ENCODE data around the gene CYS1.

DNA sequence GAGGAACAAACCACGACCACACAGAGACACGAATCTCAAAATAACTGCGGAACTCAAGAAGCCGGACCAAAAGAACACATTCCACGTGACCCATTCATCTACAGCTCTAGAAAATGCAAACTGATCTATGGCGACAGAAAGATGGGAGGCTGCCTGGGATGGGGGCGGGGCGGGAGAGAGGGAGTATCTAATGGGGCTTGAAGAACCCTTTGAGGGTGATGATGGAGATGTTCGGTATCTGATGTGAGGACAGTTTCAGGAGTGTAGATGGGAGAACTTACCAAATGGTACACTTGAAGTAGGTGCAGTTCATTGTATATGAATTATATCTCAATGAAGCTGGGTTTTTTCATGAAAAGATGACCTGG is 71.4 kb downstream of the CYS1 start:
- no peak for TF ChIP-seq TAF1 (IDR thresholded peaks at IDR 0.05; ENCODE audit: low read depth, low read length)
- TF ChIP-seq POLR2A (IDR thresholded peaks at IDR 0.05; ENCODE audit: low read depth, low read length) = no peak
- TF ChIP-seq POLR2AphosphoS5 (IDR thresholded peaks at IDR 0.05; ENCODE audit: low read depth, low read length) = no peak
- TF ChIP-seq SPI1 (IDR thresholded peaks at IDR 0.05; ENCODE audit: low read depth, low read length) = no peak

All from GM12891 (cell line).